C4-2B (cell line): ENCODE measurements around the gene SARM1.

Experiments
- ZFX ChIP-seq: fragments of 450-650 bp; IDR thresholded peaks from 2 replicates; pipeline ENCODE4 v1.6.1; 2017
- TF ChIP-seq, protein P1 (sequence below): fragments of 450-650 bp; conservative IDR thresholded peaks from 2 replicates; pipeline ENCODE4 v1.5.1; 2017; ENCODE audit warnings: mild to moderate bottlenecking

DNA sequence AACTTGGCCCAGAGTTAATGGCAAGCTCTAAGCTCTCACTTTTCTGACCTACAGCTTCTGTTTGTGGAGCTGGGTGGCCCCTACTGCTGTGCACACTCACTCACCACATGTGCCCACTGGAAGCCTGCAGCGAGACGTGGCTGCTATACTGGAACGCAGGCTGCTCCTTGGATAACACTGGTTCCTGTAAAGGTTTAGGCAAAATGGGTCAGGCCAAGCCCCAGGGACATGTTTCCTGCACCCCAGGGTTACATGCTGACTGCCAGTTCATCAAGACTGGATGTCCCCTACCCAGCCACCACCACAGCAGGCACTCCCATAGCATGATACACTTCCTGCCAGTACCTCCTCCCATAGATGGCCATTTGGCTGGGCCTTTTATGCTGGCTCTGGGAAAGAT lies 22.5 kb upstream of the SARM1 start:
- TF ChIP-seq, protein P1, sequence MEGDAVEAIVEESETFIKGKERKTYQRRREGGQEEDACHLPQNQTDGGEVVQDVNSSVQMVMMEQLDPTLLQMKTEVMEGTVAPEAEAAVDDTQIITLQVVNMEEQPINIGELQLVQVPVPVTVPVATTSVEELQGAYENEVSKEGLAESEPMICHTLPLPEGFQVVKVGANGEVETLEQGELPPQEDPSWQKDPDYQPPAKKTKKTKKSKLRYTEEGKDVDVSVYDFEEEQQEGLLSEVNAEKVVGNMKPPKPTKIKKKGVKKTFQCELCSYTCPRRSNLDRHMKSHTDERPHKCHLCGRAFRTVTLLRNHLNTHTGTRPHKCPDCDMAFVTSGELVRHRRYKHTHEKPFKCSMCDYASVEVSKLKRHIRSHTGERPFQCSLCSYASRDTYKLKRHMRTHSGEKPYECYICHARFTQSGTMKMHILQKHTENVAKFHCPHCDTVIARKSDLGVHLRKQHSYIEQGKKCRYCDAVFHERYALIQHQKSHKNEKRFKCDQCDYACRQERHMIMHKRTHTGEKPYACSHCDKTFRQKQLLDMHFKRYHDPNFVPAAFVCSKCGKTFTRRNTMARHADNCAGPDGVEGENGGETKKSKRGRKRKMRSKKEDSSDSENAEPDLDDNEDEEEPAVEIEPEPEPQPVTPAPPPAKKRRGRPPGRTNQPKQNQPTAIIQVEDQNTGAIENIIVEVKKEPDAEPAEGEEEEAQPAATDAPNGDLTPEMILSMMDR = no peak
- TF ChIP-seq ZFX = no peak
